Measurements from ENCODE around the gene SOX6.
"Not testable (repeated sequence)": the region's sequence is repeated elsewhere in the genome, so short reads cannot be mapped to it uniquely, and the experiment has no call there.

SOX6 gene

GRCh38 chr11:15927864-15928217 is 428.5 kb downstream of the SOX6 start:
- TF ChIP-seq, protein P1, sequence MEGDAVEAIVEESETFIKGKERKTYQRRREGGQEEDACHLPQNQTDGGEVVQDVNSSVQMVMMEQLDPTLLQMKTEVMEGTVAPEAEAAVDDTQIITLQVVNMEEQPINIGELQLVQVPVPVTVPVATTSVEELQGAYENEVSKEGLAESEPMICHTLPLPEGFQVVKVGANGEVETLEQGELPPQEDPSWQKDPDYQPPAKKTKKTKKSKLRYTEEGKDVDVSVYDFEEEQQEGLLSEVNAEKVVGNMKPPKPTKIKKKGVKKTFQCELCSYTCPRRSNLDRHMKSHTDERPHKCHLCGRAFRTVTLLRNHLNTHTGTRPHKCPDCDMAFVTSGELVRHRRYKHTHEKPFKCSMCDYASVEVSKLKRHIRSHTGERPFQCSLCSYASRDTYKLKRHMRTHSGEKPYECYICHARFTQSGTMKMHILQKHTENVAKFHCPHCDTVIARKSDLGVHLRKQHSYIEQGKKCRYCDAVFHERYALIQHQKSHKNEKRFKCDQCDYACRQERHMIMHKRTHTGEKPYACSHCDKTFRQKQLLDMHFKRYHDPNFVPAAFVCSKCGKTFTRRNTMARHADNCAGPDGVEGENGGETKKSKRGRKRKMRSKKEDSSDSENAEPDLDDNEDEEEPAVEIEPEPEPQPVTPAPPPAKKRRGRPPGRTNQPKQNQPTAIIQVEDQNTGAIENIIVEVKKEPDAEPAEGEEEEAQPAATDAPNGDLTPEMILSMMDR (conservative IDR thresholded peaks at IDR 0.05; ENCODE audit: low read length) = no peak
- H3K4me3 ChIP-seq (ENCODE audit: low read length) = no peak overlapping the region
- DNase-seq (ENCODE audit: low read depth) = no peak

DNA sequence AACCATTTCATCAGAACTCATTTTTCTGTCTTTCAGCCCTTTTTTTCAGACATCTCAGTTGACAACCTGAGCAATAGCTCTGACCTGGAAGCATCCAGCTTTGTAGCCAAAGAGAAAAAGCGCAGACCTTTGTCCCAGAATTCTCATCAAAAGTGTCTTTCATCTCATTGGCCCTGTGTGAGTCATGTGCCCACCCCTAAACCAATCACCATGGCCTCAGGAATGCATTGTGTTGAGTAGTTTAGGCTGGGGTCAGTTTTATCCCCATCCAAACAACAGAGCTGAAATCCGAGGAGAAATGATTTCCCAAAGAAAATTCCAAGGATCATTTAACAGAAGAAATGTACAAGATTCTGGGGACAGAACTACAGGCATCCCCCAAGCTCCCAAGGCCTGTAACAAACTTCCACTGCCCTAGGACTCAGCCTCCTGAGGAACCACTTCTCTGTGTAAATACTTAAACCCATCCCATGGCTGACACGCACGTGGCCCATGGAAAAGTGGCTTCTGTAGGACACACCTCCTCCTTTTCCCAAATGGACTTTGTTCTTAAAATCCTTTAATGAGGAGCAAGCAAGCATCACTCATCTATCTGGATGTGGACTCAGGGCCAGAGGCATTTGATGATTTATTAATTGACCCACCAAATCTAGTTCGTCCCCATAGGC is 429.0 kb downstream of the SOX6 start:
- H3K4me3 ChIP-seq (ENCODE audit: low read length) = no peak overlapping the region
- TF ChIP-seq, protein P1 (conservative IDR thresholded peaks at IDR 0.05; ENCODE audit: low read length) = no peak
- no peak for DNase-seq (ENCODE audit: low read depth)

DNA sequence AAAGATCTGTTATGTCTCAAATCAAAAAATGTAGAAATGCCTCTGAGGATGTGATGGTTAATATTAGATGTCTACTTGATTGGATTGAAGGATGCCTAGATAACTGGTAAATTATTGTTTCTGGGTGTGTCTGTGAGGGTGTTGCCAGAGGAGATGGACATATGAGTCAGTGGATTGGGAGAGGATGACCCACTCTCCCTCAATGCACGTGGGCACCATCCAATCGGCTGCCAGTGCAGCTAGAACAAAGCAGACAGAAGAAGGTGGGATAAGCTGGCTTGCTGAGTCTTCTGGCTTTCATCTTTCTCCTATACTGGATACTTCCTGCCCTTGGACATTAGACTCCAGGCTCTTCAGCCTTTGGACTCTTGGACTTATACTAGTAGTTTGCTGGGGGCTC is 430.3 kb downstream of the SOX6 start:
- TF ChIP-seq, protein P1 (conservative IDR thresholded peaks at IDR 0.05; ENCODE audit: low read length) = no peak
- no peak for DNase-seq (ENCODE audit: low read depth)
- no peak overlapping the region for H3K4me3 ChIP-seq (ENCODE audit: low read length)

- no peak overlapping the region for H3K4me3 ChIP-seq (ENCODE audit: low read length)
- TF ChIP-seq, protein P1 (conservative IDR thresholded peaks at IDR 0.05; ENCODE audit: low read length) = no peak
Observed at GRCh38 chr11:15923183-15923582, 433.2 kb downstream of the SOX6 start.

GRCh38 chr11:15922745-15923144 is 433.6 kb downstream of the SOX6 start:
- not testable (repeated sequence) for DNase-seq (ENCODE audit: low read depth); H3K4me3 ChIP-seq (ENCODE audit: low read length)

More at GRCh38 chr11:15923183-15923582, 433.2 kb downstream of the SOX6 start:
- no peak for DNase-seq (ENCODE audit: low read depth)

DNA sequence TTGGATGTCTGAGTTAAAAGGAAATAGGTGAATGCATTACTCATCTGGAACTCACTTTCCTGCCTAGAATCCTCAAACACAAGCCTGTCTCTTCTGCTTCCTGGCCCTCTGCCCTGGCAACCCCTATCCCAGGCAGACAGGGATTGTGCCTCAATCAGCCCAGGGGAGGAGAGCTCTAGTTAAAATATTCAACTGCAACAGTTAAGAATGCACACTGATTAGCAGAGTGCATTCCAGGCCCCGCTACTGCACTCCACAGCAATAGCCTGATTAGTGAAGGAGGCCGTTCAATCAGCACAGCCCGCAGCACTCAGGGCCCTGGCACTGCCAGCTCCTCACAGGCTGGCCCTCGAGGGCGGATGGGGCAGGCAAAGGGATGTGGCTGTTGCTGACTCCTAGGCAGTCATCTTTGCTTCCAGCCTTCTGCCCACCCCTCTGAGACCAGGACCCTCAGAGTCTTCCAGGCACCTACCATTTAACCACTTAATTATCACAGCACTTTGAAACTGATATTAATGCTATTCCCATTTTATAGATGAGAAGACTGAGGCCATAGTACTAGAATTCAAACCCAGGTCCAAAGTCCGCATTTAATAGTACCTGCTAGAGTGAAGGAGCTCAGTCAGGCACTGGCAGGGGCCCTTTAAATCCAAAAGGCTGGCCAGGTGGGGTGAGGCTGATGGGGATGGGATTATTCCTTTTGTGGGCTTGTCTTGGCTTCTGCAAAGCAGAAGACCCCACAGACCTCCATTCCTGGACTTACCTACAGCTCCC is 435.3 kb downstream of the SOX6 start:
- TF ChIP-seq, protein P1 (conservative IDR thresholded peaks at IDR 0.05; ENCODE audit: low read length) = no peak
- H3K4me3 ChIP-seq (ENCODE audit: low read length) = no peak overlapping the region
- no peak for DNase-seq (ENCODE audit: low read depth)

DNA sequence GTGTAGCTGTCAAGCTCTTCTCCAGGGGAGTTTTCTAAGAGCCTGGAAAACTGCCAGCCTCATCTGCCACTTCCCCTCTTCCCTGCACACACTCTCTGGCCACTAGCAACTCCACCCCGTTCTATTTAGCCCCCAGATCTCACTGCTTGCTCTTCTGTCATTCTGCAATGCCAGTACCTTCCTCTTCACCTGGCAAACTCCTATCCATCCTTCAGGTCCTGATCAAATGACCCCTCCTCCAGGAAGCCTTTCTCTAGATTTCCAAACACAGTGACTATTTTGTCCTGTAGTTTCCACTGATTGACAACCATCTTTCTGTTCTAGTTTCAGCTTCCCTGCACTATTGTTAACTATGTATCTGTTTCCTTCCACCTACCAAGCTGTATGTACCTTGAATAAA is 437.7 kb downstream of the SOX6 start:
- TF ChIP-seq, protein P1 (conservative IDR thresholded peaks at IDR 0.05; ENCODE audit: low read length) = no peak
- DNase-seq (ENCODE audit: low read depth) = no peak

More for the DNA sequence above, 437.7 kb downstream of the SOX6 start:
- no peak overlapping the region for H3K4me3 ChIP-seq (ENCODE audit: low read length)
